Panc1 (cell line): ENCODE data around the gene ZNF718. TPM values are rescaled to one million over a fixed set of nuclear protein-coding genes. Genes with fewer than 3 reads are reported as not detected.

Experiments
- ATAC-seq: fragments of 200-7000 bp; cut with Tn5 transposase; 2 replicates; pipeline ENCODE4 v1.9.1; 2020; ENCODE audit warnings: mild to moderate bottlenecking, moderate library complexity
- BruUV-seq: library from RNA; stranded (reverse); fragments of 400-500 nt; replicated peaks from 2 replicates; lab custom pipeline; 2021; lab: Mats Ljungman, UMichigan
- CTCF ChIA-PET: fragments of 300-600 bp; sonication (Branson Sonifier 250); formaldehyde crosslinking; loops from one replicate; lab custom pipeline; 2022; ENCODE audit warnings: antibody characterized with exemption; lab: Charles Lee
- POLR2A ChIA-PET: fragments of 300-600 bp; sonication (Branson Sonifier 250); formaldehyde crosslinking; loops from one replicate; lab custom pipeline; 2022; ENCODE audit warnings: antibody characterized with exemption; lab: Charles Lee
- DNase-seq: peaks from one replicate; pipeline ENCODE4 v3.0.0-alpha.2; 2010; ENCODE audit warnings: low read depth, low spot score
- H3K27ac ChIP-seq: 2 replicates; pipeline ENCODE4 v1.5.1; 2011; ENCODE audit warnings: mild to moderate bottlenecking, low read length, inconsistent platforms
- H3K27me3 ChIP-seq: fragments of 200-500 bp; sonication (Bioruptor generic); 2 replicates; pipeline ENCODE4 v1.6.0; 2014; ENCODE audit warnings: low read length, inconsistent platforms; ENCODE audit not compliant: control insufficient read depth, insufficient read depth
- H3K36me3 ChIP-seq: fragments of 200-500 bp; sonication (Bioruptor generic); 2 replicates; pipeline ENCODE4 v1.5.1; 2014; ENCODE audit warnings: inconsistent platforms, mild to moderate bottlenecking, low read length, moderate library complexity; ENCODE audit not compliant: control insufficient read depth, insufficient read depth
- H3K4me1 ChIP-seq: 2 replicates; pipeline ENCODE4 v1.5.1; 2011; ENCODE audit warnings: inconsistent platforms, mild to moderate bottlenecking, low read length, moderate library complexity; ENCODE audit not compliant: control insufficient read depth, insufficient read depth
- H3K4me3 ChIP-seq, 2 experiments: 2 replicates each; pipeline ENCODE4 v1.5.1; 2011 to 2012; ENCODE audit warnings: low read depth in 2 of 2, low read length in 2 of 2, mild to moderate bottlenecking in 2 of 2, inconsistent platforms in 1 of 2, moderate library complexity in 1 of 2
- H3K9me3 ChIP-seq: fragments of 200-500 bp; sonication (Bioruptor generic); 2 replicates; pipeline ENCODE4 v1.5.1; 2014; ENCODE audit warnings: low read depth, mild to moderate bottlenecking, inconsistent platforms, low read length, moderate library complexity; ENCODE audit not compliant: control insufficient read depth, insufficient read depth
- CTCF ChIP-seq: fragments of 450-650 bp; IDR thresholded peaks from 2 replicates; pipeline ENCODE4 v1.5.1; 2017; ENCODE audit warnings: mild to moderate bottlenecking
- POLR2AphosphoS5 ChIP-seq: IDR thresholded peaks from 2 replicates; pipeline ENCODE4 v1.6.1; 2012; ENCODE audit warnings: mild to moderate bottlenecking, low read depth, low read length, moderate library complexity
- REST ChIP-seq, 2 experiments: IDR thresholded peaks; 2 replicates each; pipeline ENCODE4 v1.6.1; 2011 to 2012; ENCODE audit warnings: low read depth in 2 of 2, control low read depth in 1 of 2, low read length in 1 of 2, mild to moderate bottlenecking in 1 of 2, moderate library complexity in 1 of 2; ENCODE audit not compliant: insufficient read depth in 1 of 2
- SIN3A ChIP-seq: IDR thresholded peaks from 2 replicates; pipeline ENCODE4 v1.6.1; 2012; ENCODE audit warnings: low read depth, mild to moderate bottlenecking, low read length, moderate library complexity, borderline replicate concordance; ENCODE audit not compliant: insufficient read depth
- TCF7L2 ChIP-seq: IDR thresholded peaks from 2 replicates; pipeline ENCODE4 v1.6.1; 2011; ENCODE audit warnings: mild to moderate bottlenecking, low read depth, low read length, inconsistent platforms
- in situ Hi-C: cut with HindIII; loops from 2 replicates; pipeline ENCODE4 v1.10.0; 2016; ENCODE audit warnings: low sequenced_read_pairs, low pct_unique_long_range_greater_than_20kb
- intact Hi-C: fragments of 100-400 bp; cut with micrococcal nuclease; formaldehyde crosslinking; loops from one replicate; pipeline ENCODE4 v1.10.0; 2022; ENCODE audit not compliant: unreplicated experiment
- total RNA-seq: library from RNA; stranded (reverse); gene quantifications from one replicate; pipeline ENCODE4 v1.2.1, GENCODE V29; 2021; ENCODE audit not compliant: unreplicated experiment

Gene ZNF718
- total RNA-seq, 1 experiment from 2014 or later: 3.6 TPM

GRCh38 chr4:125833-126232 is 1.5 kb downstream of the ZNF718 start:
- Histone ChIP-seq H3K9me3 (peaks cover 5% of the 10 kb centered on the region; the same call in 1 of the 2 replicates), H3K27ac (peak overlapping the region; percentile 93), H3K4me3 (peak overlapping the region; percentile 55 to 84), H3K36me3 (no peaks in the 10 kb centered on the region; the same call in 1 of the 2 replicates), H3K27me3 (no peaks in the 10 kb centered on the region), H3K4me1 (no peaks in the 10 kb centered on the region)
- ChIA-PET CTCF (no interaction called here), POLR2A (no interaction called here)
- BruUV-seq: no TSS peak
- in situ Hi-C loops (no loop called here), intact Hi-C loops (no loop called here)
- TF ChIP-seq TCF7L2 (no peak), SIN3A (no peak), POLR2AphosphoS5 (no peak), REST (IDR thresholded peaks at IDR 0.05; ENCODE audit: insufficient read depth in 1 of 2, low read depth in 2 of 2, low read length in 1 of 2) (no peak), CTCF (no peak)
- DNase-seq (no peak), ATAC-seq (peak; percentile 6; the same call in 1 of the 2 replicates)

DNA sequence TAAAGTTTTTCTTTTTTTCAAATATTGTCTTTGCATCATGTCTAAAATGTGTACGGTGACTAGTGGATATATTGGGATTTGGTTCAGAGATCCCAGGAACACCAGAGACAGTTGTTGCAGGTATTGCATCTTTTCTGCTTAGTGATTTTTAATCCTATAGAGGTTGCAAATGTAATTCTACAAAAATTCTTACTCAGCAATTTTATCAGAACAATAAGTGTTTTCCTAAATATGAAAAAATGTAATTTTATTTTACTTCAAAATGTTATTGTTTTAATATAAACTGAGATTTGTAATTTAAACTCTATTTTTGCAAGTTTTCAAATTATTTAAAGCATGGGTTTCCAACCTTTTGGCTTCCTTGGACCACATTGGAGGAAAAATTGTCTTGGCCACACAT is 8.2 kb downstream of the ZNF718 start:
- Histone ChIP-seq H3K27me3 (no peaks in the 10 kb centered on the region), H3K4me1 (no peaks in the 10 kb centered on the region), H3K27ac (no peak overlapping the region), H3K4me3 (no peak overlapping the region), H3K9me3 (peaks cover 33% of the 10 kb centered on the region; the same call in 1 of the 2 replicates), H3K36me3 (peaks cover 18% of the 10 kb centered on the region)
- CTCF ChIA-PET: no interaction called here
- TF ChIP-seq CTCF (no peak), TCF7L2 (no peak), REST (IDR thresholded peaks at IDR 0.05; ENCODE audit: insufficient read depth in 1 of 2, low read depth in 2 of 2, low read length in 1 of 2) (no peak), SIN3A (no peak), POLR2AphosphoS5 (no peak)
- POLR2A ChIA-PET: no interaction called here
- DNase-seq (no peak), ATAC-seq (no peak)
- no TSS peak for BruUV-seq
- in situ Hi-C loops: no loop called here
- intact Hi-C loops: no loop called here
